CD14-positive monocyte (primary cell): Measurements from ENCODE around the gene ABHD12. TPM values are rescaled to one million over a fixed set of nuclear protein-coding genes. Genes with fewer than 3 reads are reported as not detected.
A peak's percentile ranks its signal among the peaks of the same experiment; 100 is the strongest.

Experiments
- DNase-seq, 3 donors: peaks; one replicate each; pipeline ENCODE4 v3.0.0-alpha.2; 2011 to 2022
- H2AFZ ChIP-seq: 2 replicates; pipeline ENCODE4 v1.6.0; 2012; ENCODE audit warnings: mild to moderate bottlenecking, low read depth, low read length, inconsistent platforms; ENCODE audit not compliant: insufficient read depth, poor library complexity, severe bottlenecking
- H3K27ac ChIP-seq, 2 donors: 1 replicate in 1 of 2; 2 replicates in 1 of 2; pipeline ENCODE4 v1.5.1; 2012 to 2013; ENCODE audit warnings: low read length in 2 of 2, control low read depth in 1 of 2, inconsistent platforms in 1 of 2, low read depth in 1 of 2, mild to moderate bottlenecking in 1 of 2
- H3K27me3 ChIP-seq, 2 donors: one replicate each; pipeline versions ENCODE4 v1.6.0 to v1.6.1; 2011 to 2013; ENCODE audit warnings: low read length in 2 of 2; ENCODE audit not compliant: control insufficient read depth in 2 of 2, insufficient read depth in 2 of 2
- H3K36me3 ChIP-seq, 2 donors: replicated peaks in 1 of 2; 1 replicate in 1 of 2; 2 replicates in 1 of 2; pipeline versions ENCODE4 v1.5.1 to v1.6.1; 2012 to 2013; ENCODE audit warnings: low read length in 2 of 2, control low read depth in 1 of 2, inconsistent platforms in 1 of 2, mild to moderate bottlenecking in 1 of 2; ENCODE audit not compliant: insufficient read depth in 2 of 2, control insufficient read depth in 1 of 2
- H3K4me1 ChIP-seq, 2 donors: 1 replicate in 1 of 2; 2 replicates in 1 of 2; pipeline versions ENCODE4 v1.5.1 to v1.6.1; 2012 to 2013; ENCODE audit warnings: low read length in 2 of 2, control low read depth in 1 of 2, inconsistent platforms in 1 of 2, mild to moderate bottlenecking in 1 of 2, moderate library complexity in 1 of 2; ENCODE audit not compliant: insufficient read depth in 2 of 2, control insufficient read depth in 1 of 2
- H3K4me2 ChIP-seq: replicated peaks from 2 replicates; pipeline ENCODE3; 2012; ENCODE audit warnings: low read length, moderate library complexity, mild to moderate bottlenecking; ENCODE audit not compliant: poor library complexity, severe bottlenecking; ENCODE audit errors: extremely low read depth
- H3K4me3 ChIP-seq, 3 experiments: fragments of 200-600 bp in 1 of 3; sonication (generic) in 1 of 3; replicated peaks in 1 of 3; 1 replicate in 2 of 3; 2 replicates in 1 of 3; pipeline ENCODE4 v1.5.1; 2011 to 2013; ENCODE audit warnings: low read length in 3 of 3, mild to moderate bottlenecking in 3 of 3, control low read depth in 2 of 3, low read depth in 2 of 3, inconsistent platforms in 1 of 3, moderate library complexity in 1 of 3
- H3K79me2 ChIP-seq: 2 replicates; pipeline ENCODE4 v1.6.0; 2012; ENCODE audit warnings: mild to moderate bottlenecking, control low read depth, inconsistent platforms, low read length, moderate library complexity; ENCODE audit not compliant: insufficient read depth
- H3K9ac ChIP-seq: 2 replicates; pipeline ENCODE4 v1.6.0; 2017; ENCODE audit warnings: low read length, mild to moderate bottlenecking; ENCODE audit not compliant: insufficient read depth, poor library complexity, severe bottlenecking
- H3K9me3 ChIP-seq, 2 donors: replicated peaks in 1 of 2; 1 replicate in 1 of 2; 2 replicates in 1 of 2; pipeline versions ENCODE4 v1.5.1 to v1.6.1; 2012 to 2013; ENCODE audit warnings: low read length in 2 of 2, control low read depth in 1 of 2; ENCODE audit not compliant: control insufficient read depth in 1 of 2, insufficient read depth in 1 of 2
- H4K20me1 ChIP-seq: 2 replicates; pipeline ENCODE4 v1.6.0; 2012; ENCODE audit warnings: mild to moderate bottlenecking, low read length, control low read depth, moderate library complexity; ENCODE audit not compliant: insufficient read depth
- H3K27ac Mint-ChIP-seq, 7 donors: one replicate each; pipeline ENCODE4 v1.8.0; 2020; ENCODE audit warnings: mild to moderate bottlenecking in 7 of 7, mixed read lengths in 7 of 7, moderate library complexity in 6 of 7, inconsistent platforms in 2 of 7
- H3K27me3 Mint-ChIP-seq, 3 donors: one replicate each; pipeline ENCODE4 v1.8.0; 2021 to 2022; ENCODE audit warnings: low read depth in 3 of 3, mild to moderate bottlenecking in 3 of 3, mixed read lengths in 3 of 3, moderate library complexity in 3 of 3, inconsistent platforms in 1 of 3
- H3K36me3 Mint-ChIP-seq, 2 donors: one replicate each; pipeline ENCODE4 v1.8.0; 2020; ENCODE audit warnings: mixed read lengths in 2 of 2, inconsistent platforms in 1 of 2, mild to moderate bottlenecking in 1 of 2
- H3K4me1 Mint-ChIP-seq: one replicate; pipeline ENCODE4 v1.8.0; 2020; ENCODE audit warnings: mild to moderate bottlenecking, mixed read lengths
- H3K4me3 Mint-ChIP-seq, 2 donors: one replicate each; pipeline ENCODE4 v1.8.0; 2020; ENCODE audit warnings: mild to moderate bottlenecking in 2 of 2, mixed read lengths in 2 of 2, moderate library complexity in 1 of 2
- H3K9me3 Mint-ChIP-seq, 7 donors: one replicate each; pipeline ENCODE4 v1.8.0; 2020 to 2022; ENCODE audit warnings: mixed read lengths in 7 of 7, mild to moderate bottlenecking in 6 of 7, moderate library complexity in 6 of 7, inconsistent platforms in 2 of 7
- WGBS: methylation state at CpG from one replicate; pipeline ENCODE4 v1.1.5; 2013; ENCODE audit warnings: missing lambda C conversion rate; ENCODE audit not compliant: insufficient coverage; 5-methylcytosine and 5-hydroxymethylcytosine counted together
- intact Hi-C, 2 donors: fragments of 100-400 bp; cut with micrococcal nuclease; formaldehyde crosslinking; loops; one replicate each; pipeline versions ENCODE4 v1.15.0 to v1.15.1; 2023
- polyA plus RNA-seq, 3 donors: library from polyadenylated mRNA; depleted of rRNA in 1 of 3; unstranded in 2 of 3; stranded (reverse) in 1 of 3; fragments of 300-500 nt in 2 of 3; fragments of >200 nt in 1 of 3; fragmentation: Illumina TruSeq in 2 of 3; gene quantifications; 1 replicate in 2 of 3; 2 replicates in 1 of 3; pipeline ENCODE4 v1.2.3, GENCODE V29; 2012 to 2021
- TF ChIP-seq, protein P1 (sequence below): fragments of 200-600 bp; IDR thresholded peaks from one replicate; pipeline ENCODE4 v1.8.0; 2022; ENCODE audit warnings: antibody characterized with exemption, mild to moderate bottlenecking

The ABHD12 gene
- polyA plus RNA-seq, 3 donors = 20.3 to 34.5 (median 32.1) TPM

DNA sequence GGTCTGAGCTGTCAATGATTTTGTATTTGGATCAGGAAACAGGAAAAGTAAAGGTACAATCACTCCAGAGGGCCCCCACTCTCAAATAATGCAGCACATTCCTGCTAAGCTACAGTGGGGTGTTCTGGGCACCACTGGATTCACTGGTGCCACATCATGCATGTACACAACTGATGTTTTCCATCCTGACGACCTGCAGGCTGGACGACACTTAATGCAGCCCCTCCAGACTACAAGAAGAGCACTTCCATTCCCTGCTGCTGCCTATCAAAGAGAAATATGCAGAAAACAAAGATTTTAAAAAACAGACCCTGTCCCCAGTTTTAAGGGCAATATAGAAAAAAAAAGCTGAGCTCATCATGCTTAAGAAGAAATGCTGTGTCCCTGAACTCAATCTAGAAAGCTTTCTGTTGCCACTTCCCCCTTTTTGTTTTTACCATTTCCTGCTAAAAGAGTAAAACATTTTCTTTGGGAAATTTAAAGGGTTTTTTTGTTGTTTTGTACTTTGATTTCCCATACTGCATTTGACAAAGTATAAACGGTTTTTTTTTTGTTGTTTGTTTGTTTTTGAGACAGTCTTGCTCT lies 35.5 kb downstream of the ABHD12 start:
- Histone ChIP-seq H3K27me3 (no peaks in the 10 kb centered on the region), H3K4me3 (no peak overlapping the region), H2AFZ (no peak overlapping the region), H3K4me1 (peaks cover 15 to 18% of the 10 kb centered on the region in 2 donors), H3K9me3 (no peaks in the 10 kb centered on the region), H3K36me3 (no peaks in the 10 kb centered on the region), H3K9ac (no peak overlapping the region), H3K79me2 (peaks cover 70% of the 10 kb centered on the region), H3K27ac (peak overlapping the region; percentile 28 to 64), H3K4me2 (peak overlapping the region; percentile 30), H4K20me1 (no peaks in the 10 kb centered on the region)
- Mint-ChIP-seq H3K36me3 (peaks cover 5 to 7% of the 10 kb centered on the region in 2 donors), H3K27me3 (no peaks in the 10 kb centered on the region), H3K4me3 (peak overlapping the region in 1 of 2 donors; percentile 48), H3K27ac (peak overlapping the region; percentile 1 to 77 (median 70)), H3K4me1 (peaks cover 18% of the 10 kb centered on the region), H3K9me3 (peaks cover 0 to 14% (median 3%) of the 10 kb centered on the region in 7 donors)
- TF ChIP-seq, protein P1, sequence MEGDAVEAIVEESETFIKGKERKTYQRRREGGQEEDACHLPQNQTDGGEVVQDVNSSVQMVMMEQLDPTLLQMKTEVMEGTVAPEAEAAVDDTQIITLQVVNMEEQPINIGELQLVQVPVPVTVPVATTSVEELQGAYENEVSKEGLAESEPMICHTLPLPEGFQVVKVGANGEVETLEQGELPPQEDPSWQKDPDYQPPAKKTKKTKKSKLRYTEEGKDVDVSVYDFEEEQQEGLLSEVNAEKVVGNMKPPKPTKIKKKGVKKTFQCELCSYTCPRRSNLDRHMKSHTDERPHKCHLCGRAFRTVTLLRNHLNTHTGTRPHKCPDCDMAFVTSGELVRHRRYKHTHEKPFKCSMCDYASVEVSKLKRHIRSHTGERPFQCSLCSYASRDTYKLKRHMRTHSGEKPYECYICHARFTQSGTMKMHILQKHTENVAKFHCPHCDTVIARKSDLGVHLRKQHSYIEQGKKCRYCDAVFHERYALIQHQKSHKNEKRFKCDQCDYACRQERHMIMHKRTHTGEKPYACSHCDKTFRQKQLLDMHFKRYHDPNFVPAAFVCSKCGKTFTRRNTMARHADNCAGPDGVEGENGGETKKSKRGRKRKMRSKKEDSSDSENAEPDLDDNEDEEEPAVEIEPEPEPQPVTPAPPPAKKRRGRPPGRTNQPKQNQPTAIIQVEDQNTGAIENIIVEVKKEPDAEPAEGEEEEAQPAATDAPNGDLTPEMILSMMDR = no peak
- WGBS = 100% methylated on average over 2 of the region's 3 CpGs
- intact Hi-C loops = no loop called here
- peak in 1 of 3 donors; percentile 8 for DNase-seq

DNA sequence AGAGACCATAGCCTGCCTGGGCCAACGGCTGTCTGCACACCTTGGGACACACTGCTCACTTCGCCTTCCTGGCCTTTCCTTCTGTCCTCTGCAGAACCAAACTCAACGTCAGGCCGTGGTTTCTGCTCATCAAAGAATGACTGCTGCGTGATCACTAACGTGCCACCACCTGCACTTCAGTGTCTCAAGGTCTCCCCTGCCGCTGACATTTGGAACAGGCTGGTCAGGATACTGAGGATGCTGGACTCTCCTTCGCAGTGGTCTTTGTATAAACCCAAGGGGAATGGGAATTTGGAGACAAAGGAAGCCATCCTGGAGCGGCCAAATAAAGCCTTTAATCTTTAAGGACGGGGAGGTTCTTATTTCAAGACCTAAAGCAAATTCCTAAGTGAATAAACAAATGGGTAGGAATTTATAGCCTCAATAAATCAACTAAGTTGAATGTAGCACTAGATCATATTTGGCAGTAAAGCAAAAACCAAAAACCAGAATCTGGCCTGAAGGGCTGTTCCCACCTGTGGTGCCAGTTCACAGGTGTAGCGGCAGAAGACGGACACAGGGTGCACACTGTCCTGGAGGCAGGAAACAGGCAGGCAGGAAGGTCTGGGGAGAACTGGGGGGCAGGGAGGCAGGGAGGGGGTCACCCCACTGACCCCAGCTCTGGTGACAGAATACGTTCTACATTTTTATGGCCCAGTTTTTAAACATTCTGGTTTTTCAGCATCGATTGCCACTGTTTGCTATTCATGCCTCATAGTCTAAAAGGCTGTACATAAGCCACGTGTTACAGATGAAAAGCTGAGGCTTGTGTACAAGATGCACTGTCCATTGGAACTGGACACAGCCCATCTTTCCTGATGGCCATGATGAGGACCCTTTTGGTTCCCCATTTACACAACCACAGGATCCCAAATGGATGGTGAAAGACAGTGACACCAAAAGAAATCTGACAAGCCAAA lies 36.6 kb downstream of the ABHD12 start:
- intact Hi-C loops = no loop called here
- Histone ChIP-seq H3K4me1 (peaks cover 15 to 18% of the 10 kb centered on the region in 2 donors), H3K27ac (no peak overlapping the region), H4K20me1 (no peaks in the 10 kb centered on the region), H2AFZ (no peak overlapping the region), H3K36me3 (no peaks in the 10 kb centered on the region), H3K4me3 (no peak overlapping the region), H3K4me2 (no peak overlapping the region), H3K9ac (no peak overlapping the region), H3K9me3 (no peaks in the 10 kb centered on the region), H3K79me2 (peaks cover 62% of the 10 kb centered on the region), H3K27me3 (no peaks in the 10 kb centered on the region)
- Mint-ChIP-seq H3K4me3 (no peak overlapping the region), H3K36me3 (peaks cover 5 to 7% of the 10 kb centered on the region in 2 donors), H3K27me3 (no peaks in the 10 kb centered on the region), H3K4me1 (peaks cover 18% of the 10 kb centered on the region), H3K9me3 (peaks cover 0 to 14% (median 3%) of the 10 kb centered on the region in 7 donors), H3K27ac (peak overlapping the region in 4 of 7 donors; percentile 5 to 73 (median 41))
- TF ChIP-seq, protein P1 = no peak
- 80% methylated on average over 9 of the region's 15 CpGs for WGBS
- DNase-seq = no peak
